IMR-90 (cell line): Measurements from ENCODE around the gene MTCH2. TPM values are rescaled to one million over a fixed set of nuclear protein-coding genes. Genes with fewer than 3 reads are reported as not detected.

ENCODE experiments used
- ATAC-seq: fragments of 200-7000 bp; cut with Tn5 transposase; 2 replicates; pipeline ENCODE4 v1.9.1; 2020; ENCODE audit warnings: low read depth, mild to moderate bottlenecking, moderate library complexity
- BruUV-seq: library from RNA; stranded (reverse); fragments of 400-500 nt; replicated peaks from 2 replicates; lab custom pipeline; 2021; lab: Mats Ljungman, UMichigan
- CTCF ChIA-PET: fragments of 300-600 bp; formaldehyde crosslinking; extraction: SDS; loops from one replicate; lab custom pipeline; 2021; ENCODE audit warnings: antibody characterized with exemption; lab: Yijun Ruan, JAX
- POLR2A ChIA-PET: fragments of 300-600 bp; sonication (Branson Sonifier 250); formaldehyde crosslinking; loops from one replicate; lab custom pipeline; 2022; ENCODE audit warnings: antibody characterized with exemption; ENCODE audit not compliant: unreplicated experiment; lab: Charles Lee
- DNase-seq: peaks from one replicate; pipeline ENCODE4 v3.0.0; 2013
- H2AFZ ChIP-seq: replicated peaks from 2 replicates; pipeline ENCODE3; 2013; ENCODE audit warnings: low read length, mild to moderate bottlenecking; ENCODE audit not compliant: poor library complexity
- H2AK5ac ChIP-seq: 2 replicates; pipeline ENCODE4 v1.6.1; 2013; ENCODE audit warnings: low read depth, low read length, inconsistent platforms
- H2AK9ac ChIP-seq: replicated peaks from 2 replicates; pipeline ENCODE3; 2013; ENCODE audit warnings: mild to moderate bottlenecking, low read depth, low read length, moderate library complexity; ENCODE audit not compliant: poor library complexity
- H2BK120ac ChIP-seq: 2 replicates; pipeline ENCODE4 v1.6.1; 2013; ENCODE audit warnings: low read depth, low read length, inconsistent platforms
- H2BK15ac ChIP-seq: 3 replicates; pipeline ENCODE4 v1.6.1; 2013; ENCODE audit warnings: low read depth, low read length, inconsistent platforms
- H2BK20ac ChIP-seq: 2 replicates; pipeline ENCODE4 v1.6.1; 2013; ENCODE audit warnings: low read depth, mild to moderate bottlenecking, inconsistent platforms, low read length, moderate library complexity
- H2BK5ac ChIP-seq: 2 replicates; pipeline ENCODE4 v1.6.1; 2013; ENCODE audit warnings: mild to moderate bottlenecking, low read depth, low read length, inconsistent platforms; ENCODE audit not compliant: poor library complexity, severe bottlenecking
- H3K14ac ChIP-seq: replicated peaks from 2 replicates; pipeline ENCODE4 v1.6.1; 2013; ENCODE audit warnings: low read depth, low read length, inconsistent platforms
- H3K18ac ChIP-seq: 2 replicates; pipeline ENCODE4 v1.6.1; 2013; ENCODE audit warnings: low read depth, low read length, control low read depth
- H3K23ac ChIP-seq: 2 replicates; pipeline ENCODE4 v1.6.1; 2013; ENCODE audit warnings: low read depth, low read length, inconsistent platforms
- H3K27ac ChIP-seq: 2 replicates; pipeline ENCODE4 v1.5.1; 2013; ENCODE audit warnings: mild to moderate bottlenecking, control low read depth, low read length; ENCODE audit not compliant: insufficient read depth
- H3K27me3 ChIP-seq: 2 replicates; pipeline ENCODE4 v1.6.1; 2013; ENCODE audit warnings: low read length; ENCODE audit not compliant: control insufficient read depth, insufficient read depth
- H3K36me3 ChIP-seq: 2 replicates; pipeline ENCODE4 v1.6.1; 2013; ENCODE audit warnings: low read length, mixed read lengths; ENCODE audit not compliant: control insufficient read depth, insufficient read depth
- H3K4ac ChIP-seq: 2 replicates; pipeline ENCODE4 v1.6.1; 2013; ENCODE audit warnings: low read depth, low read length, inconsistent platforms
- H3K4me1 ChIP-seq: 2 replicates; pipeline ENCODE4 v1.6.1; 2013; ENCODE audit warnings: low read length, mixed read lengths; ENCODE audit not compliant: control insufficient read depth, insufficient read depth
- H3K4me2 ChIP-seq: 2 replicates; pipeline ENCODE4 v1.6.1; 2013; ENCODE audit warnings: low read depth, mild to moderate bottlenecking, control low read depth, low read length, moderate library complexity
- H3K4me3 ChIP-seq: 2 replicates; pipeline ENCODE4 v1.5.1; 2013; ENCODE audit warnings: low read depth, mild to moderate bottlenecking, control low read depth, low read length, moderate library complexity; ENCODE audit not compliant: insufficient read depth
- H3K56ac ChIP-seq: 2 replicates; pipeline ENCODE4 v1.6.1; 2013; ENCODE audit warnings: low read length, inconsistent platforms; ENCODE audit not compliant: insufficient read depth; ENCODE audit errors: extremely low read depth
- H3K79me1 ChIP-seq, 2 experiments: 2 replicates each; pipeline ENCODE4 v1.6.1; 2013; ENCODE audit warnings: low read length in 2 of 2, inconsistent platforms in 1 of 2, low read depth in 1 of 2
- H3K9ac ChIP-seq: 2 replicates; pipeline ENCODE4 v1.6.1; 2013; ENCODE audit warnings: low read depth, low read length, control low read depth
- H3K9me1 ChIP-seq: 2 replicates; pipeline ENCODE4 v1.6.1; 2013; ENCODE audit warnings: low read length, inconsistent platforms; ENCODE audit not compliant: insufficient read depth
- H3K9me3 ChIP-seq: 2 replicates; pipeline ENCODE4 v1.6.1; 2013; ENCODE audit warnings: low read length; ENCODE audit not compliant: control insufficient read depth, insufficient read depth
- H4K20me1 ChIP-seq: 2 replicates; pipeline ENCODE4 v1.6.1; 2013; ENCODE audit warnings: low read length, inconsistent platforms; ENCODE audit not compliant: insufficient read depth
- H4K5ac ChIP-seq: 2 replicates; pipeline ENCODE4 v1.6.1; 2013; ENCODE audit warnings: mild to moderate bottlenecking, low read depth, low read length, control low read depth
- H4K8ac ChIP-seq, 2 experiments: 2 replicates each; pipeline ENCODE4 v1.6.1; 2013; ENCODE audit warnings: low read depth in 2 of 2, low read length in 2 of 2, control low read depth in 1 of 2, inconsistent platforms in 1 of 2
- H4K91ac ChIP-seq: 2 replicates; pipeline ENCODE4 v1.6.1; 2013; ENCODE audit warnings: low read depth, low read length, inconsistent platforms; ENCODE audit not compliant: insufficient read depth
- BHLHE40 ChIP-seq: fragments of 150-350 bp; IDR thresholded peaks from 2 replicates; pipeline ENCODE4 v1.6.1; 2016; ENCODE audit warnings: mild to moderate bottlenecking, low read depth, low read length
- CEBPB ChIP-seq: IDR thresholded peaks from 2 replicates; pipeline ENCODE4 v1.6.1; 2012; ENCODE audit warnings: low read depth, low read length, improper control_type of control experiment
- CHD1 ChIP-seq: IDR thresholded peaks from 2 replicates; pipeline ENCODE4 v1.6.1; 2012; ENCODE audit warnings: low read depth, low read length, improper control_type of control experiment
- FOS ChIP-seq: fragments of 150-350 bp; IDR thresholded peaks from 2 replicates; pipeline ENCODE4 v1.6.1; 2016; ENCODE audit warnings: low read depth, low read length
- MAFK ChIP-seq: IDR thresholded peaks from 2 replicates; pipeline ENCODE4 v1.6.1; 2012; ENCODE audit warnings: low read depth, low read length, improper control_type of control experiment
- MAZ ChIP-seq: IDR thresholded peaks from 2 replicates; pipeline ENCODE4 v1.6.1; 2012; ENCODE audit warnings: low read depth, mild to moderate bottlenecking, low read length, improper control_type of control experiment, moderate library complexity, borderline replicate concordance
- MXI1 ChIP-seq: IDR thresholded peaks from 2 replicates; pipeline ENCODE4 v1.6.1; 2012; ENCODE audit warnings: low read depth, mild to moderate bottlenecking, low read length, moderate library complexity, borderline replicate concordance
- NFE2L2 ChIP-seq: fragments of 150-350 bp; IDR thresholded peaks from 2 replicates; pipeline ENCODE4 v1.6.1; 2016; ENCODE audit warnings: low read depth, mild to moderate bottlenecking, low read length
- POLR2A ChIP-seq: IDR thresholded peaks from 2 replicates; pipeline ENCODE4 v1.6.1; 2012; ENCODE audit warnings: mild to moderate bottlenecking, low read depth, low read length
- RAD21 ChIP-seq: IDR thresholded peaks from 2 replicates; pipeline ENCODE4 v1.6.1; 2012; ENCODE audit warnings: low read length, improper control_type of control experiment
- RCOR1 ChIP-seq: IDR thresholded peaks from 2 replicates; pipeline ENCODE4 v1.6.1; 2012; ENCODE audit warnings: mild to moderate bottlenecking, low read length, improper control_type of control experiment; ENCODE audit not compliant: insufficient replicate concordance
- RFX5 ChIP-seq: IDR thresholded peaks from 2 replicates; pipeline ENCODE4 v1.8.0; 2012; ENCODE audit warnings: low read depth, mild to moderate bottlenecking, low read length, moderate library complexity
- SMC3 ChIP-seq: fragments of 150-350 bp; IDR thresholded peaks from 2 replicates; pipeline ENCODE4 v1.6.1; 2016; ENCODE audit warnings: low read depth, mild to moderate bottlenecking, antibody characterized with exemption, low read length, moderate library complexity
- WGBS, 2 experiments: methylation state at CpG; one replicate each; pipeline versions ENCODE4 v1.1.5 to v1.1.7; 2013; ENCODE audit warnings: missing lambda C conversion rate in 2 of 2; ENCODE audit not compliant: insufficient read length in 1 of 2; ENCODE audit errors: extremely low coverage in 2 of 2; 5-methylcytosine and 5-hydroxymethylcytosine counted together
- dilution Hi-C: fragments of 300-500 bp; cut with HindIII; formaldehyde crosslinking; loops from one replicate; pipeline ENCODE4 v1.14.3; 2018; ENCODE audit warnings: low sequenced_read_pairs; ENCODE audit not compliant: unreplicated experiment
- in situ Hi-C: fragments of 300-500 bp; cut with MboI; formaldehyde crosslinking; loops from 3 replicates; pipeline ENCODE4 v1.14.3; 2019; ENCODE audit warnings: low sequenced_read_pairs, inconsistent platforms, mixed read lengths
- intact Hi-C: fragments of 100-400 bp; cut with micrococcal nuclease; formaldehyde crosslinking; loops from 2 replicates; pipeline ENCODE4 v1.10.0; 2022
- polyA plus RNA-seq, 3 experiments: library from polyadenylated mRNA; depleted of rRNA; stranded (reverse); fragments of >200 nt; gene quantifications; 2 replicates each; pipeline ENCODE4 v1.2.3, GENCODE V29; 2012; ENCODE audit warnings: low replicate concordance in 1 of 3
- total RNA-seq: library from RNA; depleted of rRNA; stranded (reverse); fragments of >200 nt; gene quantifications from 2 replicates; pipeline ENCODE4 v1.2.3, GENCODE V29; 2012
- TF ChIP-seq, protein P1 (sequence below): fragments of 150-350 bp; IDR thresholded peaks from 2 replicates; pipeline ENCODE4 v1.6.1; 2016; ENCODE audit warnings: low read depth, mild to moderate bottlenecking, low read length, moderate library complexity, borderline replicate concordance
- TF ChIP-seq, protein P2 (sequence below): conservative IDR thresholded peaks from 2 replicates; pipeline ENCODE4 v1.5.1; 2012; ENCODE audit warnings: mild to moderate bottlenecking, low read depth, low read length, improper control_type of control experiment
- TF ChIP-seq, protein P3 (sequence below): fragments of 150-350 bp; IDR thresholded peaks from 2 replicates; pipeline ENCODE4 v1.6.1; 2017; ENCODE audit warnings: mild to moderate bottlenecking, antibody characterized with exemption, low read length, low read depth

Gene MTCH2
- total and polyA plus RNA-seq, 2 of the 4 experiments (the other 2 are of a cell fraction): 103 to 163 TPM

DNA sequence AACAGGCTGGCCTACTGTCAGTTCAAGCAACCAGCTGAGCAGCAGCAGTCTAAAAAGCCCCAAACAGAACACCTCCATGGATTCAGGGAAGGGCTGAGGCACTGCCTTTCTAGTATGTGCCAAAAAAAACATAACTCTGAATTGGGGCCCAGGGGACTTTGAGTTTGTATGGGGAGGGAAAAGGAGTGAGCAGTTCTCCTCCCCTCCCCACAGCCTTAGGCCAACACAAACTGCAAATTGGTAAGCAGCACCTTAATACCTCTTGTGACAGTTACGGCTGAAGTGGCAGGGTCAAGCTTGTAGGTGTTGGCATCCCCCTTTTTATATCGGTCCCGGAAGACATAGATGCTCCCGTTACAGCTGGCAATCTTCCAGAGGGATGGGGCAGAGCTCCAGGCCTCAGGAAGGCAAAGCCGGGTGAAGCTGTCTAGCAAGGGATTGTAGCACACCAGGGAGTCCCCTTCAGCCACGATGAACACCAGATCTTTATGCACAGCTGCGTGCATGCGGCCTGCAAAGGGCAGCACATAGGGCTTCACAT is 69.6 kb downstream of the MTCH2 start:
- no TSS peak for BruUV-seq
- no peak overlapping the region for H3K4me2 ChIP-seq

More for the DNA sequence above, 69.6 kb downstream of the MTCH2 start:
- ATAC-seq (no peak; the same call in 1 of the 2 replicates), DNase-seq (no peak)
- Histone ChIP-seq H3K27me3 (no peaks in the 10 kb centered on the region), H3K27ac (peak overlapping the region; percentile 12; the same call in 1 of the 2 replicates), H2BK20ac (peak overlapping the region; percentile 55; the same call in 1 of the 2 replicates), H4K20me1 (peaks cover 13% of the 10 kb centered on the region; the same call in 1 of the 2 replicates), H3K9me1 (peaks cover 14% of the 10 kb centered on the region), H3K4ac (peak overlapping the region; percentile 45), H2BK15ac (no peak overlapping the region; the same call in 2 of the 3 replicates), H4K5ac (no peak overlapping the region), H3K79me1 (peaks cover 35 to 57% of the 10 kb centered on the region in 2 experiments), H3K14ac (no peak overlapping the region), H3K9me3 (no peaks in the 10 kb centered on the region), H2AK9ac (peak overlapping the region; percentile 67), H3K36me3 (peaks cover 32% of the 10 kb centered on the region), H2BK120ac (no peak overlapping the region; the same call in 1 of the 2 replicates), H4K8ac (no peak overlapping the region), H2AFZ (no peak overlapping the region), H3K9ac (no peak overlapping the region), H3K23ac (no peak overlapping the region), H3K56ac (no peak overlapping the region), H3K4me3 (no peak overlapping the region), H2BK5ac (peak overlapping the region; percentile 80), H3K18ac (no peak overlapping the region), H3K4me1 (peaks cover 12% of the 10 kb centered on the region), H4K91ac (no peak overlapping the region), H2AK5ac (peak overlapping the region; percentile 70; the same call in 1 of the 2 replicates)
- dilution Hi-C loops: no loop called here
- CTCF ChIA-PET: no interaction called here
- in situ Hi-C loops: no loop called here
- 48% methylated on average over 3 of the region's 8 CpGs; no CpG with 5 or more reads in 1 of the 2 experiments for WGBS, 2 experiments
- intact Hi-C loops: no loop called here
- POLR2A ChIA-PET: no interaction called here
- TF ChIP-seq MXI1: no peak
- TF ChIP-seq RCOR1: no peak
- no peak for TF ChIP-seq CHD1
- no peak for TF ChIP-seq FOS
- TF ChIP-seq MAZ: no peak
- TF ChIP-seq, protein P1, sequence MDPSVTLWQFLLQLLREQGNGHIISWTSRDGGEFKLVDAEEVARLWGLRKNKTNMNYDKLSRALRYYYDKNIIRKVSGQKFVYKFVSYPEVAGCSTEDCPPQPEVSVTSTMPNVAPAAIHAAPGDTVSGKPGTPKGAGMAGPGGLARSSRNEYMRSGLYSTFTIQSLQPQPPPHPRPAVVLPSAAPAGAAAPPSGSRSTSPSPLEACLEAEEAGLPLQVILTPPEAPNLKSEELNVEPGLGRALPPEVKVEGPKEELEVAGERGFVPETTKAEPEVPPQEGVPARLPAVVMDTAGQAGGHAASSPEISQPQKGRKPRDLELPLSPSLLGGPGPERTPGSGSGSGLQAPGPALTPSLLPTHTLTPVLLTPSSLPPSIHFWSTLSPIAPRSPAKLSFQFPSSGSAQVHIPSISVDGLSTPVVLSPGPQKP: no peak
- no peak for TF ChIP-seq NFE2L2
- TF ChIP-seq, protein P2, sequence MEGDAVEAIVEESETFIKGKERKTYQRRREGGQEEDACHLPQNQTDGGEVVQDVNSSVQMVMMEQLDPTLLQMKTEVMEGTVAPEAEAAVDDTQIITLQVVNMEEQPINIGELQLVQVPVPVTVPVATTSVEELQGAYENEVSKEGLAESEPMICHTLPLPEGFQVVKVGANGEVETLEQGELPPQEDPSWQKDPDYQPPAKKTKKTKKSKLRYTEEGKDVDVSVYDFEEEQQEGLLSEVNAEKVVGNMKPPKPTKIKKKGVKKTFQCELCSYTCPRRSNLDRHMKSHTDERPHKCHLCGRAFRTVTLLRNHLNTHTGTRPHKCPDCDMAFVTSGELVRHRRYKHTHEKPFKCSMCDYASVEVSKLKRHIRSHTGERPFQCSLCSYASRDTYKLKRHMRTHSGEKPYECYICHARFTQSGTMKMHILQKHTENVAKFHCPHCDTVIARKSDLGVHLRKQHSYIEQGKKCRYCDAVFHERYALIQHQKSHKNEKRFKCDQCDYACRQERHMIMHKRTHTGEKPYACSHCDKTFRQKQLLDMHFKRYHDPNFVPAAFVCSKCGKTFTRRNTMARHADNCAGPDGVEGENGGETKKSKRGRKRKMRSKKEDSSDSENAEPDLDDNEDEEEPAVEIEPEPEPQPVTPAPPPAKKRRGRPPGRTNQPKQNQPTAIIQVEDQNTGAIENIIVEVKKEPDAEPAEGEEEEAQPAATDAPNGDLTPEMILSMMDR: no peak
- TF ChIP-seq RAD21: no peak
- no peak for TF ChIP-seq SMC3
- TF ChIP-seq RFX5: no peak
- TF ChIP-seq, protein P3, sequence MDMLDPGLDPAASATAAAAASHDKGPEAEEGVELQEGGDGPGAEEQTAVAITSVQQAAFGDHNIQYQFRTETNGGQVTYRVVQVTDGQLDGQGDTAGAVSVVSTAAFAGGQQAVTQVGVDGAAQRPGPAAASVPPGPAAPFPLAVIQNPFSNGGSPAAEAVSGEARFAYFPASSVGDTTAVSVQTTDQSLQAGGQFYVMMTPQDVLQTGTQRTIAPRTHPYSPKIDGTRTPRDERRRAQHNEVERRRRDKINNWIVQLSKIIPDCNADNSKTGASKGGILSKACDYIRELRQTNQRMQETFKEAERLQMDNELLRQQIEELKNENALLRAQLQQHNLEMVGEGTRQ: no peak
- TF ChIP-seq BHLHE40: no peak
- no peak for TF ChIP-seq MAFK
- TF ChIP-seq POLR2A: no peak
- no peak for TF ChIP-seq CEBPB
